NCI-H146 treated with DMSO at 0.1 percent for 48 hours (cell line): ENCODE data around the gene NPIPA5.
"Not testable (repeated sequence)": the region's sequence is repeated elsewhere in the genome, so short reads cannot be mapped to it uniquely, and the experiment has no call there.

Experiments used
- DNase-seq: peaks from one replicate; lab custom pipeline; 2025; ENCODE audit not compliant: unreplicated experiment; lab: John Stamatoyannopoulos, UW

The NPIPA5 gene

DNA sequence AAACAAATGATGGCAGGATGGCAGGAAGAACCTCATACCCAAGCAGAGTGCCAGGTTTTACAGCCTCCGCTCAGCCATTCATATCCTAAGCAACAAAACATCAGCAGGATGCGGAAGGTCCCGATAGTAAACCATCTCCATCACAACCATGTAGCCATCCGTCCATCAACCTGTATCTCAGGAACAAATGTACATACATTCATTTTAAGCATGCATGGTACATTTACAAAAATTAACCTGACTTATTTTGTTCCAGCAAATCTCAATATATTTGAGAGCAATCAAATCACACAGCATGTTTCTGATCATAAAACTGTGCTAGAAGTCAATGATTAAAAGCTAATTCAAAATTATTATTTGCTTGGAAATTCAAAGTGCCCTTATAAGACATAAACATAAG is at the start of gene NPIPA5:
Gene NPIPA5, minus strand, starts transcription at position 101 of the 400 bp plus-strand sequence. Its CDS starts 0 bp downstream, at position 101.
- DNase-seq: not testable (repeated sequence)

DNA sequence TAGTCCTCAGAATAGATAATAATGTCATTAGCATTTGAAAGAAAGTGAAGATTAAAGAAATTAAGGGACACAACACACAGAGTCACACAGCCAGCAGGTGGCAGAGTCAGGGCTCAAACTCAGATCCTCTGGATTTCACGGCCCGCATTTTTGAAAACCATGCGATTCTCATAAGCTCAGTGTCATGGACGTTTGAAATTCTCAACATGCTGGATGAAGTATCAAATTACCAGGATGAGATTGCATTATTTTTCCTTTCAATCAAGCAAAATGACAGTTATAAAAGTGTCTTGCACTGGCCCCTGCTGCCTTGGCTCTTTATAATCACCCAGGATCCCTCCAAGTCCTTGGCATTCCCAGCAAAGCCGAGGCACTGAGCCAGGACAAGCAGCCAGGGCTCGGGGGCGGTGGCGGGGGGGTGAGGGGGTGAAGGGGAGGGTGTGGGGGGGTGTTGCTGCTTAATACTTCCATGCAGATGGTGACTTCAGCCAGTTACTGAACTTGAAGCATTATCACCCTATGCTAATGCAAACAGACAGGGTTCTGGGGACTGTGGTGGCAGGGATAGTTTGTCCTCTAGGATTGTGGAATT is 49.6 kb upstream of the NPIPA5 start:
- no peak for DNase-seq

DNA sequence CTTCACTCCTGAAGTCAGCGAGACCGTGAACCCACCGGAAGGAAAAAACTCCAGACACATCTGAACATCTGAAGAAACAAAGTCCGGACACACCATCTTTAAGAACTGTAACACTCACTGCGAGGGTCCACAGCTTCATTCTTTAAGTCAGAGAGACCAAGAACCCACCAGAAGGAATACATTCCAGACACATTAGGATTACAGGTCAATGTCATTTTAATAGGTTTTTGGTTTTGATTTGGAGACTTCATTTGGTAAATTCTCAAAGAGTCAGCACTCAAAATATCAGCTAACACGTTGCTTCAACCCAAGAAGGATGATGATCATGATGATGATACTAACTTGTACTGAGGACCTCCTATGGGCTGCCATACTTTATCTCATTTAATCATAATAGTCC is 48.7 kb upstream of the NPIPA5 start:
- DNase-seq: no peak

DNA sequence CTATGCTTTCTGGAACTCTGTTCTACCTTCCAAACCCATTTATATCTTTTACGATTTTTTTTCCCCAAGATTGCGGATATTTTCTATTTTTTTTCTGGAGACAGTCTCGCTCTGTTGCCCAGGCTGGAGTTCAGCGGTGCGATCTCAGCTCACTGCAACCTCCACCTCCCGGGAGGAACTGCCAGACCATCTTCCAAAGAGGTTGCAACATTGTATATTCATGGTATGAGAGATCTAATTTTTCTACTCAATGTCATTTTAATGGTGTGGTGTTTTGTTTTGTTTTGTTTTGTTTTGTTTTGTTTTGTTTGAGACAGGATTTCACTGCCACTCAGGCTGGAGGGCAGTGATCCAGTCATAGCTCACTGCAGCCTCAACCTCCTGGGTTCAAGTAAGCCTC is 47.8 kb upstream of the NPIPA5 start:
- no peak for DNase-seq

DNA sequence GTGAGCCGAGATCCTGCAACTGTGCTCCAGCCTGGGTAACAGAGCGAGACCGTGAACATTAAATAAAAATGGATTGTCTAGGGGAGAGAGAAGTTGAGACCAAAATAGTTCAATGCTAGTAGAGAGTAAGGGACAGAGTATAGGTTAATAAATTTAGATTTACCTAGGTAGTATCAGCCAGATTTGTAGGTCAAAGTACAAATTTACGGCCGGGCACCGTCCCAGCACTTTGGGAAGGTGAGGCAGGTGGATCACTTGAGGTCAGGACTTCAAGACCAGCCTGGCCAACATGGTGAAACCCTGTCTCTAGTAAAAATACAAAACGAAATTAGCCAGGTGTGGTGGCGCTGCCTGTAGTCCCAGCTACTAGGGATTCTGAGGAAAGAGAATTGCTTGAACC is 44.1 kb upstream of the NPIPA5 start:
- no peak for DNase-seq

DNA sequence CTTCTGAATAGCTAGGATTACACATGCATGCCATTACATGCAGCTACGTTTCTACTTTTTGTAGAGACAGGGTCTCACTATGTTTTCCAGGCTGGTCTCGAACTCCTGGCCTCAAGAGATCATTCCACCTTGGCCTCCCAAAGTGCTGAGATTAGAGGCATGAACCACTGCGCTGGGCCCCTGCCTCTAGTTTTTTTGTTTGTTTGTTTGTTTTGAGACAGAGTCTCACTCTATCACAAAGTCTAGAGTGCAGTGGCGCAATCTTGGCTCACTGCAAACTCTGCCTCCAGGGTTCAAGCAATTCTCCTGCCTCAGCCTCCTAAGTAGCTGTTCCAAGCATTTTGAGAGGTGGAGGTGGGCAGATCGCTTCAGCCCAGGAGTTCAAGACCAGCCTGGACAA is 43.6 kb upstream of the NPIPA5 start:
- DNase-seq: not testable (repeated sequence)

DNA sequence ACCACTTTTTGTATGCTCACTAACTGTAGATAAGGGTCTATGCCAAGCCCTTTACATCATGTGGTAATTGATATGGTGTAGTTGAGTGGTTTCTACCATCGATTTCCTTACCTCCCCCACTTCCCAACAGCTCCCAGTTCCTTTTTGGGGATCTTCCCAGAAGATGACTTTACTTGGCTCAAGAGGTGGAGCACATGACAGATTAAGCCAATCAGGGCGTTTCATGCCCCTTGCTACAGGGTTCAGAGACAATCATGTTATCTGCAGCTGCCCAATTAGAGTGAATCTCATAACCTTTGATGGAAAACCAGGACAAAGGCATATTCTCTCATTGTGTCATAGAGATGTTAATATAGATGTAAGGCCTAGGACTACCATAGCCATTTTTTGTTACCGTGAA is 40.1 kb upstream of the NPIPA5 start:
- no peak for DNase-seq

DNA sequence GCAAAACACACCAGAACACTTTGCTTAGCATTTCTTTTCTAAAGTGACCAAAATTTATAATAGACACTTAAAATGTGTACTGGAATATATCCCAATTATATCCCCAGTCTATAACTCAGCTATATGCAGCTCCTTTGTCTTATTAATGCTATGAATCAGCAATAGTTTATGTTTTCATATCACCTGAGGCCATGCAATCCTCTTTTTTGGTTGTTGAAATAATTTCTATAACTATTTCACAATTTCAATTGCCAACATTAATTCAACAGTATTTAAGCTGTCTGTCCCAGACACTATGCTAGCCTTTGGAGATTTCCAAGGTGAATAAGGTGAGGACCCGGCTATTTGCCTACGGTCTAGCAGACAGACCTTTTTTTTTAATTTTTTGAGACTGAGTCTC is 39.1 kb upstream of the NPIPA5 start:
- DNase-seq: no peak

DNA sequence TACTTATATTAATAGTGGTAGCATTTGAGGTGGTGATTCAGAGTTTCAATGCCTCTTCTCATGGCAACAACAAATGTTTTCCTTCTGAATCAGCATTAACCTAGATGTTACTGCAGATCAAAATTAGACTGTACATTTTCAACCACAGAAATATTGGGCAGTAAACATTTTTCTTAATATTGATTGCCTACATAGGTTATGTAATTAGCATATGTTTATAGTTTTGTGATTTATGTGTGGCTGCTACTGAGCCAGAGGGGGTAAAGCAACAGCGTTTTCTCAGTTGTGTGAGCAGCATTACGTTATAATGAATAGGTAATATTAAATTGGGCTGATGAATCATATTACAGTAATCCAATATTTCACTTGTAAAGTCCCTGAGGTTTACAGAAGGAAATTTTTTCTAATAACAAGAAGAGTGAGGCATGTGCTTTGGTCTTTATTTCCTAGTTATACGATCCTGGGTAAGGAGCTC is 37.5 kb upstream of the NPIPA5 start:
- no peak for DNase-seq

DNA sequence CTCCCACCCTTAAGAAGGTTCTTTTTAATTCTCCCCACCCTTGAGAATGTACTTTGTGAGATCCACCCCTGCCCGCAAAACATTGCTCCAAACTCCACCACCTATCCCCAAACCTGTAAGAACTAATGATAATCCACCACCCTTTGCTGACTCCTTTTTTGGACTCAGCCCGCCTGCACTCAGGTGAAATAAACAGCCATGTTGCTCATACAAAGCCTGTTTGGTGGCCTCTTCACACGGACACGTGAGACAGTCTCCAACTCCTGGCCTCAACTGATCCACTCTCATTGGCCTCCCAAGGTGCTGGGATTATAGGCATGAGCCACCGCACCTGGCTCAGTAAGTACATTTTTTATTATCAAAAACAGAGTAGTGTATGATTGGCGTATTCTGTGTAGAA is 31.4 kb upstream of the NPIPA5 start:
- DNase-seq: not testable (repeated sequence)

DNA sequence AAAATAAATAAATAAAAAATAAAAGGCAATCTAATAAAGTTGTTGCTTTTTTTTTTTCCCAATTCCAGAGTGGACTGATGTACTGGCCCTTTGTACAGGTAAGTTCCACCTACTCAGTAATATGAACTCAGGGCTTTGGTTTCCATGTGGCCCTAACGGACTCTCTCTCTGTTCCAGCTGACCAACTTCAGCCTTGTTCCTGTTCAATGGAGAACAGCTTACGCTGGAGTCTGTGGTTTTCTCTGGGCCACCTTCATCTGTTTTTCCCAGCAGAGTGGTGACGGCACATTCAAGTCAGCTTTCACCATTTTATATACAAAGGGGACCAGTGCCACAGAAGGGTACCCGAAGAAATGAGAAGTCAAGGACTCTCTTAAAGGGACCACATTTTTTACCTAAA is 29.7 kb upstream of the NPIPA5 start:
- not testable (repeated sequence) for DNase-seq

DNA sequence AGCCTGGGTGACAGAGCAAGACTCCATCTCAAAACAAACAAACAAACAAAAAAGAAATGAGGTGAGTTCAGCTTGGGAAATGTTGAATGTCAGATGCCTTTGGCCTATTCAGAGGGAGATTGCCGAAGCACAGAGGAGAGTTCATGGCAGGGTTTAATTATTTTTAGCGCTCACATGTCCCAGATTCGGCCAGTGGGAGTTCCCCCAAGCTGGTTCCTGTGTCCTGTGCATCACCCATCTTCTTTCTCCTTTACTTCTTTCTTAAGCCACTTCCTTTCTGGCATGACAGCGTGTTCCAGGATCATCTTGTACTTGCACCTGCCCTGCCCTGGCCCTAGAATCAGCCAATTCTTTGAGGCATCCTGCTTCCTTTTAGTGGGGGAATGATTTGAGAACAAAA is 26.7 kb upstream of the NPIPA5 start:
- no peak for DNase-seq

DNA sequence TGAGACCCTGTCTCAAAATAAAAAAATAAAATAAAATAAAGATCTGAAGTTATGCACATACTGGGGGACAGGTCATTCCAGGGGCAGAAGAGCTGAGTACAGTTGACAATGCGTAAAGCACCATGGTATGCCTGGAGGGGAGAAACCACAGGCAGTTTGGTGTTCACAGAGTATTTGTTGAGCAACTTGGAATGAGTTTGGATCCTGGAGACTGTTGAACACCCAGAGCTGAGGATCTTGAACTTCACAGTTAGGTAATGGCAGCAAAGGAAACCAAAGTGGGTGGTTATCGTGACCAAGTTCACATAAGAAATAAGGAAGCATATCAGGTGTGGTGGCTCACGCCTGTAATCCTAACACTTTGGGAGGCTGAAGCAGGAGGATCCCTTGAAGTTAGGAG is 26.0 kb upstream of the NPIPA5 start:
- not testable (repeated sequence) for DNase-seq

DNA sequence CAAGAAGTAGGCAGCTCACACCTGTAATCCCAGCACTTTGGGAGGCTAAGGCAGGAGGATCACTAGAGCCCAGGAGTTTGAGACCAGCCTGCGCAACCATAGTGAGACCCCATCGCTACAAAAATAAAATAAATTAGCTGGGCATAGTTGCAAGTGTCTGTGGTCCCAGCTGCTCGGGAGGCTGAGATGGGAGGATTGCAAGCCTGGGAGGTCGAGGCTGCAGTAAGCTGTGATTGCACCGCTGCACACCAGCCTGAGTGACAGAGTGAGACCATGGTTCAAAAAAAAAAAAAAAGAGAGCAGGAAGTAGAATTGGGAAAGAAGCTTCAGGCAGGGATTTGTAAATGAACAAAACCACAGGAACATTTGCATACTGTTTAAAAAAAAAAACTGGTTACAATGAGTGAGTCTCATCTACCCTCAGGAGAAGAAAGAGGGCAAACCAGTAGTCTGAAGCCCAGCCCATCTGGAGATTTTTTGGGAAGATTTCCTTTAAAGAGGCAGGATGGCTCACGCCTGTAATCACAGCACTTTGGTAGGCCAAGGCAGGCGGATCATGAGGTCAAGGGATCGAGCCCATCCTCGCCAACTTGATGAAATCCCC is 25.4 kb upstream of the NPIPA5 start:
- no peak for DNase-seq

DNA sequence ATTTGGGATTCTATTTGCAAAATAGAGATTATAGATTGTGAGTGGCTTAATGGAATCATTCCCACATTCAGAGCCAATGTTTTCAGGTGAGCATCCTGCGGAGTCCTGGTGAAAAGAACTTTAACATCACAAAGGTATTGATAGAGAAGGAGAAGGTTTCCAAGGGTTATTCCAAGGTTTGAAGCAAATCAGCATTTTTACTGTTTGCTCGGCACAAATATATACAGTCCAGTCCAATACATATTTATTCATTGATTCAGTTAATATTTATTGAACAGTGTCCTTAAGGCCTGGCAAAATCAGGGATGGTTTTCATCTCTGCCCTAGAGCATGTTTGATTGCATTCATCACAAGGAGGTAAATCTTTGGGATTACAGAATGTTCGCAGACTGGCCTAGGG is 23.9 kb upstream of the NPIPA5 start:
- DNase-seq: no peak

DNA sequence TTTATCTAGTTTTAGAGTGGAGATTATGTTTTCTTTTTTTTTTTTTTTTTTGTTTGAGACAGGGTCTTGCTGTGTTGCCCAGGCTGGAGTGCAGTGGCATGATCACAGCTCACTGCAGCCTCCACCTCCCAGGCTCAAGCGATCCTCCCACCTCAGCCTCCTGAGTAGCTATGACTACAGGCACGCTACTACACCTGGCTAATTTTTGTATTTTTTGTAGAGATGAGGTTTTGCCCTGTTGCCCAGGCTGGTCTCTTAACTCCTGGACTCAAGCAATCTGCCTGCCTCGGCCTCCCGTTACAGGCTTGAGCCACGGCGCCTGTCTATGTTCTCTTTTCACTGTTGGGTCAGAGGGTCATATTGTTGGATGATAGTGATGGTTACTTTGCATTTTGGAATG is 22.2 kb upstream of the NPIPA5 start:
- not testable (repeated sequence) for DNase-seq

DNA sequence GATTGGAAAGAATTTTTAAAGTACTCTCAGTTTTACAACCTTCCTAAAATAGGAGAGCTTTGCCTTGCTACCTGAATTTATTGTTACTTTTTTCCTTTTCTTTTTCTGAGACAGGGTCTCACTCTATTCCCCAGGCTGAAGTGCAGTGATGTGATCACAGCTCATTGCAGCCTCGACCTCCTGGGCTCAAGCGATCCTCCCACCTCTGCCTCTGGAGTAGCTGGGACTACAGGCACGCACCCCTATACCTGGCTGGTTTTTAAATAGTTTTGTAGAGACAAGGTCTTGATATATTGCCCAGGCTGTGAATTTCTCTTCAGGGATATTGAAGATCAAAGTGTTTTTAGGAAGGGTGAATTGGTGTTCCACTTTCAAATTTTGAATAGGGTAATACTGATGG is 21.2 kb upstream of the NPIPA5 start:
- DNase-seq: no peak

DNA sequence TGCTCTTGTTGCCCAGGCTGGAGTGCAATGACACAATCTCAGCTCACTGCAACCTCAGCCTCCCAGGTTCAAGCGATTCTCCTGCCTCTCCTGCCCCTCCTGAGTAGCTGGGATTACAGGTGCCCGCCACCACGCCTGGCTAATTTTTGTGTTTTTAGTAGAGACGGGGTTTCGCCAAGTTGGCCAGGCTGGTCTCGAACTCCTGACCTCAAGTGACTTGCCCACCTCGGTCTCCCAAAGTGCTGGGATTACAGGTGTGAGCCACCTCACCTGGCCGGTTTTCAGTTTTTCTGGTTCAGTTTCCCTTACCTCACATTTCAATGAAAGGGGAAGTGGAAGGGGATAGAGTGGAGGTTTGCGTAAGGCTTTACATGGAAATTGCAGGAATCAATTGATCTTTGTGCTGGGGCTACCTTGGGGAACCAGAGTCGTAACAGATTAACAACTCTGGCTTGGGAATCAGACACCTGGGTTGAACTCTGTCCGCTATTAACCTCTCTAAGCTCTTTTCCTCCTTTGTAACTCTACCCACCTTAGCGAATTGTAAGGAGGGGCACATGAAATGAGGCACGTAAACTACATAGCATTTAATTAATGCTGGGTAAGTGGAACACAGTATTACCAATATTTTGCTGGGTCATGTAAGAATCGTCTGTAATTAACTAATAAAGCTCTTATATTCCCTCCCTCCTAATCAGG is 20.7 kb upstream of the NPIPA5 start:
- DNase-seq: no peak

DNA sequence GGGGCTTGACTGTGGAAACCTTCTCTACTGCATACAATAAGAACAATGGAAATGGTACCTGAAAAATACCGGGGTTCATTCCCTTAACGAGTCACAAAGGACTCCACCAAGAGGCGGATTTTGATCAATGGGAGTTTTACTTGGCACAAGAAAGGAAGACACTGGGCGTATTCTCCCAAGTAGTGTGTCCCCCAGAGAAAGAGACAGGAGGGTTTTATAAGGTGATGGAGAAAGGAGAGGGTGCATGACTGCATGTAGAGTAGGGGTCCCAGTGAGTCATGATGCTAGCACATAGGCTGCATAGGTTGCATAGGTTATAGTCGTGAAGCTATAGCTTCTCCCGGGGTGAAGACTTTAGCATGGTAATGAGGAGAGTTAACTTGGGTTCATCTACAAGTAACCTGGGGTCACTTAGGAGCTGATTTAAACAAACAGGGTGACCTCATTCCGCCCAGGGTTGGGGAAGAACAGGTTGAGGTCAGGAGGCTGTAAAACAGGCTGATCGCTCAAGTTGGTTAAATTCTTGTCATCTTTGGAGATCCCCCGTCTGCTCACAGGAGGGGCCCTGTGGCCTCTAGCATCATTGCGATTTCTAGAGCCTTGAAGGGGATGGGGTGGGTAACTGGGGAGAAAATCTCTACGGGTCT is 19.0 kb upstream of the NPIPA5 start:
- no peak for DNase-seq

DNA sequence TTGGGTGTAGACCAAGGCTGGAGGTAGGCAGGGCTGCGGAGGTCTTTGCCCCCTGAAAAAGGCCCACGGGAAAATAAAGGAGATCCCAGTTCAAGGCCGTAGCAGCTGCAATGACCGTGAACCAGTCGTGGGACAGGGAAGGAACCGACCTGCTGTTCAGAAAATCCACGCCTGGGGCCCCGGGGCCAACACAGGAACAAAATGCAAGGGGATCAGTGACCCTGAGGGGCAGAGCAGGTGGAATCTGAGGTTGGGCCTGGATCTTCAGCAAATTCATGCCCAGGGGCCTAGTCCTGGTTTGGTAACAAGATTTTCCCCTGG is 18.4 kb upstream of the NPIPA5 start:
- DNase-seq: not testable (repeated sequence)

DNA sequence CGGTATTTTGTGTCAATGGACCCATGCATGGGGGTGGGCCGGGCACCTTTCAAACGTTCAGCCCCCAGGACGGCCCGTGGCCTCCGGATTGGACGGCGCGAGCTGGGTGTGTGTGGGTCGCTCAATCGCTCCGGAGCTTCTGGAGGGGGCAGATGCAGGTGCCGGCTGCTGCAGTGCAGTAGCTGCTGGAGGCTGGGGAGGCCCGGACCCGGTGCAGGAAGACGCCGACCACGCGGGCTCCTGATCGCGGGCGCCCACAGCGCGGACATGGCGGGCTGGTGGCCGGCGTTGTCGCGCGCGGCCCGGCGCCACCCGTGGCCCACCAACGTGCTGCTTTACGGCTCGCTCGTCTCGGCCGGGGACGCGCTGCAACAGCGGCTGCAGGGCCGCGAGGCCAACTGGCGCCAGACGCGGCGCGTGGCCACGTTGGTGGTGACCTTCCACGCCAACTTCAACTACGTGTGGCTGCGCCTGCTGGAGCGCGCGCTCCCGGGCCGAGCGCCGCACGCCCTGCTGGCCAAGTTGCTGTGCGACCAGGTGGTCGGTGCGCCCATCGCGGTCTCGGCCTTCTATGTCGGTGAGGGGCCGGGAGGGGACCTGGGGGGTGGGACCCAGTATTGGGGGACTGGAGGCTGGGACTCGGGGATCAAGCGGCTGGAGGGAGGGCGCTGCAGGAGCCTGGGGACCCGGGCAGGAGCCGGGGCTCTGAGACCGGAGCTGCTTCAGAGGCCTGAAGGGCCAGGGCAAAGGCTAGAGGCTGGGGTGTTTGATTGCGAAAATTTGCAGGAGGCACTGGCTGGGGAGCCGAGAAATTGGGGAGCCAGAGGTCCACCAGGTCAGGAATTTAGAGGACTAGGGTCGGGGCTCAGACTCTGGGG is 17.8 kb upstream of the NPIPA5 start, which contains the start of gene MPV17L:
Gene MPV17L, plus strand, starts transcription at position 124 of the 878 bp plus-strand sequence. Its CDS starts 144 bp downstream, at position 268.
- peak; percentile 30 for DNase-seq
